NCI-H2029 treated with DMSO at 0.1 percent for 48 hours (cell line): Measurements from ENCODE around the gene SPOCK2.

Experiments used
- DNase-seq: peaks from one replicate; lab custom pipeline; 2025; lab: John Stamatoyannopoulos, UW

The SPOCK2 gene

GRCh38 chr10:72029414-72029813 is 58.9 kb downstream of the SPOCK2 start:
- DNase-seq = no peak

- no peak for DNase-seq
Measured at GRCh38 chr10:72027498-72027897, 60.9 kb downstream of the SPOCK2 start.

GRCh38 chr10:72026278-72027111 is 61.9 kb downstream of the SPOCK2 start:
- DNase-seq = no peak

GRCh38 chr10:72025832-72026231 is 62.5 kb downstream of the SPOCK2 start:
- no peak for DNase-seq

GRCh38 chr10:72025400-72025799 is 63.0 kb downstream of the SPOCK2 start:
- DNase-seq = no peak

- no peak for DNase-seq
Measured at GRCh38 chr10:72024596-72024995, 63.8 kb downstream of the SPOCK2 start.

- no peak for DNase-seq
Measured at GRCh38 chr10:72022228-72022627, 66.1 kb downstream of the SPOCK2 start.

- DNase-seq = no peak
Measured at GRCh38 chr10:72020914-72021809, 67.2 kb downstream of the SPOCK2 start.

- no peak for DNase-seq
Measured at GRCh38 chr10:72019085-72019876, 69.1 kb downstream of the SPOCK2 start.

- DNase-seq = peak; percentile 6
Measured at GRCh38 chr10:72016608-72017300, 71.6 kb downstream of the SPOCK2 start.

GRCh38 chr10:72015841-72016240 is 72.5 kb downstream of the SPOCK2 start:
- no peak for DNase-seq

GRCh38 chr10:72014785-72015480 is 73.4 kb downstream of the SPOCK2 start:
- DNase-seq = no peak

- DNase-seq = no peak
Measured at GRCh38 chr10:72014197-72014596, 74.2 kb downstream of the SPOCK2 start.

GRCh38 chr10:72013202-72013945 is 75.0 kb downstream of the SPOCK2 start:
- DNase-seq = peak; percentile 4

GRCh38 chr10:72012796-72013195 is 75.6 kb downstream of the SPOCK2 start:
- no peak for DNase-seq

- no peak for DNase-seq
Measured at GRCh38 chr10:72011976-72012512, 76.3 kb downstream of the SPOCK2 start.

- no peak for DNase-seq
Measured at GRCh38 chr10:72011468-72011867, 76.9 kb downstream of the SPOCK2 start.

GRCh38 chr10:72011016-72011415 is 77.3 kb downstream of the SPOCK2 start:
- DNase-seq = no peak

GRCh38 chr10:72010234-72010973 is 77.9 kb downstream of the SPOCK2 start:
- DNase-seq = no peak
